PC-3 (cell line): ENCODE results near the gene SAPCD2. TPM values are rescaled to one million over a fixed set of nuclear protein-coding genes. Genes with fewer than 3 reads are reported as not detected.

ENCODE experiments used
- ATAC-seq: fragments of 200-7000 bp; cut with Tn5 transposase; 2 replicates; pipeline ENCODE4 v1.9.1; 2020; ENCODE audit warnings: mild to moderate bottlenecking, moderate library complexity
- BruUV-seq: library from RNA; stranded (reverse); fragments of 400-500 nt; replicated peaks from 2 replicates; lab custom pipeline; 2021; lab: Mats Ljungman, UMichigan
- CTCF ChIA-PET: fragments of 300-600 bp; sonication (Branson Sonifier 250); formaldehyde crosslinking; loops from one replicate; lab custom pipeline; 2022; ENCODE audit warnings: antibody characterized with exemption; lab: Charles Lee
- POLR2A ChIA-PET: fragments of 300-600 bp; sonication (Branson Sonifier 250); formaldehyde crosslinking; loops from one replicate; lab custom pipeline; 2022; ENCODE audit warnings: antibody characterized with exemption; ENCODE audit not compliant: unreplicated experiment; lab: Charles Lee
- DNase-seq: peaks from one replicate; pipeline ENCODE4 v3.0.0-alpha.2; 2015
- H2AFZ ChIP-seq: fragments of 300-600 bp; sonication (generic); 2 replicates; pipeline ENCODE4 v1.6.0; 2016; ENCODE audit warnings: antibody characterized with exemption, low read length
- H3F3A ChIP-seq: fragments of 300-600 bp; sonication (generic); one replicate; pipeline ENCODE4 v1.6.0; 2017; ENCODE audit warnings: antibody characterized with exemption, low read length, control low read depth, mild to moderate bottlenecking; ENCODE audit not compliant: unreplicated experiment
- H3K27ac ChIP-seq: fragments of 300-600 bp; sonication (generic); 2 replicates; pipeline ENCODE4 v1.5.1; 2016; ENCODE audit warnings: mild to moderate bottlenecking, low read length
- H3K27me3 ChIP-seq: fragments of 300-600 bp; sonication (generic); 2 replicates; pipeline ENCODE4 v1.6.1; 2016; ENCODE audit warnings: low read length, mixed read lengths
- H3K36me3 ChIP-seq: fragments of 300-600 bp; sonication (generic); 2 replicates; pipeline ENCODE4 v1.6.1; 2016; ENCODE audit warnings: low read depth, mixed run types, low read length, mixed read lengths
- H3K4me1 ChIP-seq: fragments of 300-600 bp; sonication (generic); 2 replicates; pipeline ENCODE4 v1.5.1; 2016; ENCODE audit warnings: low read length; ENCODE audit not compliant: insufficient read depth
- H3K4me2 ChIP-seq: fragments of 300-600 bp; sonication (generic); 2 replicates; pipeline ENCODE4 v1.6.0; 2016; ENCODE audit warnings: low read length
- H3K4me3 ChIP-seq: fragments of 300-600 bp; sonication (generic); 2 replicates; pipeline ENCODE4 v1.5.1; 2016; ENCODE audit warnings: mild to moderate bottlenecking, low read length, mixed read lengths
- H3K79me2 ChIP-seq: fragments of 300-600 bp; sonication (generic); 2 replicates; pipeline ENCODE4 v1.6.1; 2017; ENCODE audit warnings: low read length, mixed read lengths
- H3K9ac ChIP-seq: fragments of 300-600 bp; sonication (generic); 2 replicates; pipeline ENCODE4 v1.6.0; 2016; ENCODE audit warnings: mild to moderate bottlenecking, low read length
- H3K9me2 ChIP-seq: fragments of 300-600 bp; sonication (generic); replicated peaks from 2 replicates; pipeline ENCODE4 v1.6.1; 2016; ENCODE audit warnings: mixed run types, low read length, mixed read lengths
- H3K9me3 ChIP-seq: fragments of 300-600 bp; sonication (generic); 2 replicates; pipeline ENCODE4 v1.6.1; 2016; ENCODE audit warnings: low read length, mixed read lengths
- H4K20me1 ChIP-seq: fragments of 300-600 bp; sonication (generic); 2 replicates; pipeline ENCODE4 v1.6.1; 2016; ENCODE audit warnings: low read length, mixed read lengths
- EZH2 ChIP-seq: fragments of 300-600 bp; sonication (generic); IDR thresholded peaks from one replicate; pipeline ENCODE4 v1.6.1; 2017; ENCODE audit warnings: antibody characterized with exemption, mild to moderate bottlenecking, low read length; ENCODE audit not compliant: unreplicated experiment
- EZH2phosphoT487 ChIP-seq: fragments of 300-600 bp; sonication (generic); IDR thresholded peaks from 2 replicates; pipeline ENCODE4 v1.6.1; 2018; ENCODE audit warnings: mild to moderate bottlenecking, antibody characterized with exemption, low read length, borderline replicate concordance
- intact Hi-C: fragments of 100-400 bp; cut with micrococcal nuclease; formaldehyde crosslinking; loops from 2 replicates; pipeline ENCODE4 v1.9.0; 2023
- total RNA-seq: library from RNA; depleted of rRNA; stranded (reverse); fragments of >200 nt; gene quantifications from 2 replicates; pipeline ENCODE4 v1.2.3, GENCODE V29; 2014
- TF ChIP-seq, protein P1 (sequence below): fragments of 300-600 bp; sonication (generic); conservative IDR thresholded peaks from 2 replicates; pipeline ENCODE4 v1.5.1; 2017; ENCODE audit warnings: antibody characterized with exemption, low read depth, mild to moderate bottlenecking, low read length

Gene SAPCD2
- total RNA-seq, 1 experiment from 2014 or later = 98.4 TPM

- H3K27ac ChIP-seq = no peak overlapping the region
- TF ChIP-seq, protein P1, sequence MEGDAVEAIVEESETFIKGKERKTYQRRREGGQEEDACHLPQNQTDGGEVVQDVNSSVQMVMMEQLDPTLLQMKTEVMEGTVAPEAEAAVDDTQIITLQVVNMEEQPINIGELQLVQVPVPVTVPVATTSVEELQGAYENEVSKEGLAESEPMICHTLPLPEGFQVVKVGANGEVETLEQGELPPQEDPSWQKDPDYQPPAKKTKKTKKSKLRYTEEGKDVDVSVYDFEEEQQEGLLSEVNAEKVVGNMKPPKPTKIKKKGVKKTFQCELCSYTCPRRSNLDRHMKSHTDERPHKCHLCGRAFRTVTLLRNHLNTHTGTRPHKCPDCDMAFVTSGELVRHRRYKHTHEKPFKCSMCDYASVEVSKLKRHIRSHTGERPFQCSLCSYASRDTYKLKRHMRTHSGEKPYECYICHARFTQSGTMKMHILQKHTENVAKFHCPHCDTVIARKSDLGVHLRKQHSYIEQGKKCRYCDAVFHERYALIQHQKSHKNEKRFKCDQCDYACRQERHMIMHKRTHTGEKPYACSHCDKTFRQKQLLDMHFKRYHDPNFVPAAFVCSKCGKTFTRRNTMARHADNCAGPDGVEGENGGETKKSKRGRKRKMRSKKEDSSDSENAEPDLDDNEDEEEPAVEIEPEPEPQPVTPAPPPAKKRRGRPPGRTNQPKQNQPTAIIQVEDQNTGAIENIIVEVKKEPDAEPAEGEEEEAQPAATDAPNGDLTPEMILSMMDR = no peak
- TF ChIP-seq EZH2 (no peak), EZH2phosphoT487 (no peak)
- POLR2A ChIA-PET = no interaction called here
These were observed 925 bp upstream of the SAPCD2 start for GRCh38 chr9:137071282-137071681.

DNA sequence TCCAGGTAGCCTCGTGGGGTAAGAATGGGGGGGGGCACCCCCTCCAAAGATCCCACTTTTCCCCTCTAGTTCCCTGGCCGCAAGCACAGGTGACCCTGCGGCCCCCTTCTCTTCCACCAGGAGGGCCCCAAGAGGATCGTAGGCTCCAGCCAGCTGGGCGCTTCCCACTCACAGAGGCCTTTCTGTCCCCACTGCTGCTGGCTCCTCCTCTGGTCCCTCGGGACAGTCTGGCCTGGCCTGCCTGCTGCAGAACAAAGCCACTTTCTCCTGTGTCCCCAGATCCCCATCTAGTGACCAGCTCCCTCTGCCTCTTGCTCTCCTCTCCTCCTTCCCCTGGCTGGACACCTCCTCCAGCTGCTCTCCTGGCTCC lies 534 bp upstream of the SAPCD2 start:
- Histone ChIP-seq H3K79me2 (peaks cover 30% of the 10 kb centered on the region), H3K4me2 (peak overlapping the region; percentile 80), H3K9ac (peak overlapping the region; percentile 37), H3K36me3 (no peaks in the 10 kb centered on the region), H4K20me1 (peaks cover 13% of the 10 kb centered on the region; the same call in 1 of the 2 replicates), H3K9me3 (no peaks in the 10 kb centered on the region), H3K27ac (no peak overlapping the region), H3F3A (peaks cover 2% of the 10 kb centered on the region), H3K27me3 (no peaks in the 10 kb centered on the region), H3K9me2 (no peaks in the 10 kb centered on the region), H2AFZ (peak overlapping the region; percentile 69), H3K4me3 (peak overlapping the region; percentile 84; the same call in 1 of the 2 replicates), H3K4me1 (peaks cover 20% of the 10 kb centered on the region)
- DNase-seq = no peak
- intact Hi-C loops = loop anchor here (1.0 kb wide), 1 partner anchor 15 kb away; the partner anchor contains the start of gene MAN1B1
- TF ChIP-seq EZH2 = no peak
- TF ChIP-seq EZH2phosphoT487 = no peak
- TF ChIP-seq, protein P1 = no peak
- CTCF ChIA-PET = interaction anchor here (0.5 to 1.2 kb wide), 6 partner anchors 12 to 520 kb away, joined by 3 to 12 read pairs (median 4); partner anchors contain the start of genes NPDC1 and ZMYND19
- POLR2A ChIA-PET = no interaction called here
- BruUV-seq = no TSS peak
- peak; percentile 21 for ATAC-seq

More at GRCh38 chr9:137071282-137071681, 925 bp upstream of the SAPCD2 start:
- H3K4me2 ChIP-seq = peak overlapping the region; percentile 80
- peaks cover 13% of the 10 kb centered on the region; the same call in 1 of the 2 replicates for H4K20me1 ChIP-seq
- H3F3A ChIP-seq = peaks cover 2% of the 10 kb centered on the region
- H3K4me1 ChIP-seq = peaks cover 20% of the 10 kb centered on the region
- H3K9ac ChIP-seq = no peak overlapping the region; the same call in 1 of the 2 replicates
- CTCF ChIA-PET = interaction anchor here (0.6 to 0.7 kb wide), 2 partner anchors 12 to 165 kb away, joined by 3 to 8 read pairs; no protein-coding TSS in a partner anchor
- 0 out of 2 replicates have a peak overlapping the region, but pooled peaks have one; percentile 69 for H2AFZ ChIP-seq
- peak overlapping the region; percentile 84; the same call in 1 of the 2 replicates for H3K4me3 ChIP-seq
- intact Hi-C loops = no loop called here
- DNase-seq (no peak), ATAC-seq (no peak)
- BruUV-seq = no TSS peak
- no peaks in the 10 kb centered on the region for H3K27me3 ChIP-seq
- H3K9me2 ChIP-seq = no peaks in the 10 kb centered on the region
- H3K79me2 ChIP-seq = peaks cover 30% of the 10 kb centered on the region
- H3K9me3 ChIP-seq = no peaks in the 10 kb centered on the region
- no peaks in the 10 kb centered on the region for H3K36me3 ChIP-seq
